Liver (tissue), 9 donors: Measurements from ENCODE around the gene KLF13. TPM values are rescaled to one million over a fixed set of nuclear protein-coding genes. Genes with fewer than 3 reads are reported as not detected.

Source experiments
- DNase-seq: peaks from one replicate; pipeline ENCODE4 v3.0.0-alpha.2; 2017; ENCODE audit warnings: low spot score
- H3K27ac ChIP-seq, 2 donors: one replicate each; pipeline ENCODE4 v1.7.0; 2013; ENCODE audit warnings: inconsistent platforms in 2 of 2, low read length in 2 of 2, control low read depth in 1 of 2, low read depth in 1 of 2, mild to moderate bottlenecking in 1 of 2
- H3K27me3 ChIP-seq, 4 donors: one replicate each; pipeline versions ENCODE4 v1.6.1 to v1.7.0; 2013; ENCODE audit warnings: low read length in 3 of 4, inconsistent platforms in 1 of 4, mild to moderate bottlenecking in 1 of 4, moderate library complexity in 1 of 4; ENCODE audit not compliant: control insufficient read depth in 4 of 4, insufficient read depth in 4 of 4
- H3K36me3 ChIP-seq, 4 donors: one replicate each; pipeline versions ENCODE4 v1.6.1 to v1.7.0; 2013; ENCODE audit warnings: low read length in 3 of 4, mild to moderate bottlenecking in 3 of 4, low read depth in 1 of 4, moderate library complexity in 1 of 4; ENCODE audit not compliant: control insufficient read depth in 4 of 4, insufficient read depth in 3 of 4
- H3K4me1 ChIP-seq, 4 donors: one replicate each; pipeline versions ENCODE4 v1.6.1 to v1.7.0; 2013; ENCODE audit warnings: low read length in 3 of 4, mild to moderate bottlenecking in 3 of 4, moderate library complexity in 1 of 4; ENCODE audit not compliant: control insufficient read depth in 4 of 4, insufficient read depth in 4 of 4
- H3K4me3 ChIP-seq, 3 donors: one replicate each; pipeline versions ENCODE4 v1.6.1 to v1.7.0; 2013; ENCODE audit warnings: low read length in 3 of 3, control low read depth in 1 of 3, low read depth in 1 of 3, mild to moderate bottlenecking in 1 of 3
- H3K9ac ChIP-seq, 2 donors: one replicate each; pipeline ENCODE4 v1.7.0; 2013; ENCODE audit warnings: low read length in 2 of 2, mild to moderate bottlenecking in 2 of 2, moderate library complexity in 2 of 2, control low read depth in 1 of 2, low read depth in 1 of 2
- H3K9me3 ChIP-seq, 4 donors: one replicate each; pipeline versions ENCODE4 v1.6.1 to v1.7.0; 2013; ENCODE audit warnings: low read length in 3 of 4; ENCODE audit not compliant: control insufficient read depth in 4 of 4
- FOXA1 ChIP-seq: IDR thresholded peaks from 2 replicates; pipeline ENCODE4 v1.6.1; 2016; ENCODE audit warnings: antibody characterized with exemption
- HNF4A ChIP-seq, 2 donors: conservative IDR thresholded peaks; 2 replicates each; pipeline ENCODE4 v1.6.1; 2016; ENCODE audit warnings: antibody characterized with exemption in 2 of 2, mild to moderate bottlenecking in 2 of 2
- MAX ChIP-seq: IDR thresholded peaks from 2 replicates; pipeline ENCODE4 v1.6.1; 2016; ENCODE audit warnings: antibody characterized with exemption
- RAD21 ChIP-seq, 2 donors: IDR thresholded peaks; 2 replicates each; pipeline ENCODE4 v1.6.1; 2016; ENCODE audit warnings: antibody characterized with exemption in 2 of 2, mild to moderate bottlenecking in 2 of 2
- RXRA ChIP-seq, 2 donors: IDR thresholded peaks; 2 replicates each; pipeline ENCODE4 v1.6.1; 2017 to 2018; ENCODE audit warnings: antibody characterized with exemption in 2 of 2, mild to moderate bottlenecking in 1 of 2
- SP1 ChIP-seq: IDR thresholded peaks from 2 replicates; pipeline ENCODE4 v1.6.1; 2018; ENCODE audit warnings: antibody characterized with exemption, mild to moderate bottlenecking
- ZBTB33 ChIP-seq: IDR thresholded peaks from 2 replicates; pipeline ENCODE4 v1.6.1; 2016; ENCODE audit warnings: antibody characterized with exemption
- WGBS: extraction: QIAGEN DNeasy Blood & Tissue Kit; methylation state at CpG from one replicate; pipeline ENCODE4 v1.1.7; 2013; 5-methylcytosine and 5-hydroxymethylcytosine counted together
- polyA plus RNA-seq, 2 donors: library from polyadenylated mRNA; stranded (reverse) in 1 of 2; unstranded in 1 of 2; fragments of 200-250 nt in 1 of 2; fragments of >200 nt in 1 of 2; fragmentation: Nextera tagmentation in 1 of 2; extraction: Ambion mirVana in 1 of 2; gene quantifications; one replicate each; pipeline versions ENCODE4 v1.2.1 to v1.2.3, GENCODE V29; 2013 to 2015
- total RNA-seq, 2 donors: library from RNA; depleted of rRNA; stranded (reverse); fragments of >200 nt; gene quantifications; one replicate each; pipeline ENCODE4 v1.2.3, GENCODE V29; 2014
- TF ChIP-seq, protein P1 (sequence below): fragments of 150-350 bp; IDR thresholded peaks from 2 replicates; pipeline ENCODE4 v1.5.1; 2017; ENCODE audit warnings: improper control_type of control experiment, low read depth, low read length; ENCODE audit not compliant: missing input control
- donor health status: healthy.
- donor health status: healthy.
- donor health status: healthy.
- donor health status: healthy.
- donor health status: healthy.

The KLF13 gene
- total and polyA plus RNA-seq, 4 donors: 17.4 to 77.1 (median 57.5) TPM

GRCh38 chr15:31366169-31366734, 39.6 kb downstream of the KLF13 start:
- WGBS: 56% methylated on average over 7 of the region's 7 CpGs
- Histone ChIP-seq H3K27ac (peak overlapping the region; percentile 81 to 93), H3K9me3 (no peaks in the 10 kb centered on the region), H3K4me1 (peaks cover 27 to 75% (median 52%) of the 10 kb centered on the region in 4 donors), H3K36me3 (no peaks in the 10 kb centered on the region), H3K9ac (peak overlapping the region; percentile 5 to 24), H3K4me3 (peak overlapping the region in 2 of 3 donors; percentile 15 to 27), H3K27me3 (no peaks in the 10 kb centered on the region)
- DNase-seq: no peak
- TF ChIP-seq MAX (no peak), RXRA (IDR thresholded peaks at IDR 0.05) (no peak), RAD21 (IDR thresholded peaks at IDR 0.05) (peak; percentile 27 to 55)
- TF ChIP-seq, protein P1, sequence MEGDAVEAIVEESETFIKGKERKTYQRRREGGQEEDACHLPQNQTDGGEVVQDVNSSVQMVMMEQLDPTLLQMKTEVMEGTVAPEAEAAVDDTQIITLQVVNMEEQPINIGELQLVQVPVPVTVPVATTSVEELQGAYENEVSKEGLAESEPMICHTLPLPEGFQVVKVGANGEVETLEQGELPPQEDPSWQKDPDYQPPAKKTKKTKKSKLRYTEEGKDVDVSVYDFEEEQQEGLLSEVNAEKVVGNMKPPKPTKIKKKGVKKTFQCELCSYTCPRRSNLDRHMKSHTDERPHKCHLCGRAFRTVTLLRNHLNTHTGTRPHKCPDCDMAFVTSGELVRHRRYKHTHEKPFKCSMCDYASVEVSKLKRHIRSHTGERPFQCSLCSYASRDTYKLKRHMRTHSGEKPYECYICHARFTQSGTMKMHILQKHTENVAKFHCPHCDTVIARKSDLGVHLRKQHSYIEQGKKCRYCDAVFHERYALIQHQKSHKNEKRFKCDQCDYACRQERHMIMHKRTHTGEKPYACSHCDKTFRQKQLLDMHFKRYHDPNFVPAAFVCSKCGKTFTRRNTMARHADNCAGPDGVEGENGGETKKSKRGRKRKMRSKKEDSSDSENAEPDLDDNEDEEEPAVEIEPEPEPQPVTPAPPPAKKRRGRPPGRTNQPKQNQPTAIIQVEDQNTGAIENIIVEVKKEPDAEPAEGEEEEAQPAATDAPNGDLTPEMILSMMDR: peak; percentile 5

GRCh38 chr15:31367021-31367729, 40.5 kb downstream of the KLF13 start:
- no peak for TF ChIP-seq FOXA1
- TF ChIP-seq, protein P1: no peak
- no peak for TF ChIP-seq HNF4A (conservative IDR thresholded peaks at IDR 0.05)
- no peak for TF ChIP-seq SP1
- TF ChIP-seq ZBTB33: no peak
- Histone ChIP-seq H3K27me3 (no peaks in the 10 kb centered on the region), H3K36me3 (no peaks in the 10 kb centered on the region), H3K27ac (peak overlapping the region; percentile 81 to 93), H3K9me3 (no peaks in the 10 kb centered on the region), H3K9ac (no peak overlapping the region), H3K4me1 (peaks cover 23 to 67% (median 46%) of the 10 kb centered on the region in 4 donors), H3K4me3 (no peak overlapping the region)
- WGBS: 88% methylated on average over 11 of the region's 11 CpGs
- DNase-seq: no peak
